Measurements from ENCODE around the gene ZNF521. TPM values are rescaled to one million over a fixed set of nuclear protein-coding genes. Genes with fewer than 3 reads are reported as not detected.

The ZNF521 gene
- total and polyA plus RNA-seq, 2 experiments from 2014 or later = 3.1 to 9.2 TPM

- TF ChIP-seq ZNF331 (CRISPR knock-in tag; IDR thresholded peaks at IDR 0.05; ENCODE audit: low read depth) = no peak
- no peak for TF ChIP-seq CREB1 (CRISPR knock-in tag; IDR thresholded peaks at IDR 0.05; ENCODE audit: low read depth)
Measured at GRCh38 chr18:25181581-25181980, 170.4 kb downstream of the ZNF521 start (continued).

GRCh38 chr18:25180973-25181548 lies 170.9 kb downstream of the ZNF521 start:
- no peak for TF ChIP-seq NANOG (IDR thresholded peaks at IDR 0.05; ENCODE audit: borderline replicate concordance)
- TF ChIP-seq ETS1 (IDR thresholded peaks at IDR 0.05) = no peak
- Histone ChIP-seq H3K4me2 (no peak overlapping the region), H2AFZ (no peak overlapping the region), H3K4me3 (no peak overlapping the region), H3K36me3 (ENCODE audit: insufficient read depth) (no peaks in the 10 kb centered on the region), H4K20me1 (replicated peaks; ENCODE audit: insufficient read depth) (no peaks in the 10 kb centered on the region), H3K79me2 (replicated peaks; ENCODE audit: insufficient read depth) (no peaks in the 10 kb centered on the region), H3K27ac (ENCODE audit: low read depth) (no peak overlapping the region), H3K9me2 (ENCODE audit: insufficient read depth) (no peaks in the 10 kb centered on the region), H3F3A (replicated peaks; ENCODE audit: low read depth) (no peaks in the 10 kb centered on the region), H3K4me1 (ENCODE audit: insufficient read depth) (peaks cover 4% of the 10 kb centered on the region; the same call in 1 of the 2 replicates), H3K27me3 (ENCODE audit: insufficient read depth) (no peaks in the 10 kb centered on the region)
- Mint-ChIP-seq H3K9me3 (no peaks in the 10 kb centered on the region), H3K4me1 (peaks cover 27% of the 10 kb centered on the region), H3K27ac (no peak overlapping the region), H3K36me3 (ENCODE audit: low read depth) (no peaks in the 10 kb centered on the region), H3K27me3 (ENCODE audit: insufficient read depth, low read depth, poor library complexity) (no peaks in the 10 kb centered on the region), H3K4me3 (no peak overlapping the region)
- peak; percentile 54; the same call in 2 of the 3 replicates for ATAC-seq
- DNase-seq (ENCODE audit: low spot score) = no peak

- DNase-seq (ENCODE audit: low spot score) = no peak
Measured at GRCh38 chr18:25177631-25178030, 174.3 kb downstream of the ZNF521 start.

More at GRCh38 chr18:25177631-25178030, 174.3 kb downstream of the ZNF521 start:
- Histone ChIP-seq H3K9me2 (ENCODE audit: insufficient read depth) (no peaks in the 10 kb centered on the region), H3K27me3 (ENCODE audit: insufficient read depth) (no peaks in the 10 kb centered on the region), H4K20me1 (replicated peaks; ENCODE audit: insufficient read depth) (no peaks in the 10 kb centered on the region), H3F3A (replicated peaks; ENCODE audit: low read depth) (no peaks in the 10 kb centered on the region), H3K36me3 (ENCODE audit: insufficient read depth) (no peaks in the 10 kb centered on the region), H3K4me2 (no peak overlapping the region), H2AFZ (no peak overlapping the region), H3K4me1 (ENCODE audit: insufficient read depth) (peaks cover 19% of the 10 kb centered on the region), H3K79me2 (replicated peaks; ENCODE audit: insufficient read depth) (no peaks in the 10 kb centered on the region), H3K4me3 (no peak overlapping the region), H3K27ac (ENCODE audit: low read depth) (no peak overlapping the region)
- Mint-ChIP-seq H3K27ac (no peak overlapping the region), H3K9me3 (no peaks in the 10 kb centered on the region), H3K4me3 (no peak overlapping the region), H3K4me1 (peaks cover 42% of the 10 kb centered on the region), H3K27me3 (ENCODE audit: insufficient read depth, low read depth, poor library complexity) (no peaks in the 10 kb centered on the region), H3K36me3 (ENCODE audit: low read depth) (no peaks in the 10 kb centered on the region)
- no peak for TF ChIP-seq ZNF114 (CRISPR knock-in tag; IDR thresholded peaks at IDR 0.05)
- no peak for TF ChIP-seq CTCF (conservative IDR thresholded peaks at IDR 0.05; ENCODE audit: low read depth in 2 of 2)
- no peak for ATAC-seq

All from GM23338 (cell line).